ENCODE data around the gene ZNF568.

GRCh38 chr19:37045140-37045539, 129.0 kb downstream of the ZNF568 start:
- TF ChIP-seq CHD2 (IDR thresholded peaks at IDR 0.05; ENCODE audit: low read length, partially characterized antibody) (no peak), MAX (IDR thresholded peaks at IDR 0.05) (no peak), CBX8 (IDR thresholded peaks at IDR 0.05) (no peak)

Data from A549 (cell line).